ENCODE measurements around the gene HEBP2.

Gene HEBP2

GRCh38 chr6:138400326-138400725 lies 3.7 kb upstream of the HEBP2 start:
- Histone ChIP-seq H4K20me1 (ENCODE audit: insufficient read depth, low read length) (no peaks in the 10 kb centered on the region), H3K79me2 (ENCODE audit: insufficient read depth, low read length) (no peaks in the 10 kb centered on the region), H2AFZ (ENCODE audit: low read depth, low read length) (no peak overlapping the region), H3K9ac (ENCODE audit: low read depth, low read length) (no peak overlapping the region), H3K27ac (ENCODE audit: low read length) (no peak overlapping the region), H3K4me1 (ENCODE audit: insufficient read depth, low read length) (peaks cover 16% of the 10 kb centered on the region), H3K4me2 (ENCODE audit: insufficient read depth, low read length) (no peak overlapping the region), H3K36me3 (ENCODE audit: insufficient read depth, low read length) (no peaks in the 10 kb centered on the region), H3K27me3 (ENCODE audit: insufficient read depth, low read length, poor library complexity) (peaks cover 20% of the 10 kb centered on the region), H3K9me3 (ENCODE audit: insufficient read depth, low read length, severe bottlenecking) (no peaks in the 10 kb centered on the region), H3K4me3 (ENCODE audit: low read depth in 1 of 2, low read length in 2 of 2) (no peak overlapping the region)
- TF ChIP-seq EZH2 (IDR thresholded peaks at IDR 0.05; ENCODE audit: borderline replicate concordance, low read depth, low read length, severe bottlenecking) (no peak), CTCF (IDR thresholded peaks at IDR 0.05; ENCODE audit: borderline replicate concordance, extremely low read depth, low read length, poor library complexity, severe bottlenecking) (no peak)
- ATAC-seq (ENCODE audit: insufficient read depth, low read depth), result no peak
- no peak for DNase-seq

GRCh38 chr6:138401960-138402837 lies 1.8 kb upstream of the HEBP2 start:
- no peak for ATAC-seq (ENCODE audit: insufficient read depth, low read depth)

GRCh38 chr6:138402838-138403187 lies 1.2 kb upstream of the HEBP2 start:
- TF ChIP-seq CTCF (IDR thresholded peaks at IDR 0.05; ENCODE audit: borderline replicate concordance, extremely low read depth, low read length, poor library complexity, severe bottlenecking) (no peak), EZH2 (IDR thresholded peaks at IDR 0.05; ENCODE audit: borderline replicate concordance, low read depth, low read length, severe bottlenecking) (no peak)
- H3K27ac ChIP-seq (ENCODE audit: low read length), result no peak overlapping the region
- H3K4me2 ChIP-seq (ENCODE audit: insufficient read depth, low read length), result peak overlapping the region; percentile 99
- no peaks in the 10 kb centered on the region for H3K36me3 ChIP-seq (ENCODE audit: insufficient read depth, low read length)
- peak overlapping the region; percentile 96; the same call in 1 of the 2 replicates for H2AFZ ChIP-seq (ENCODE audit: low read depth, low read length)
- no peaks in the 10 kb centered on the region for H3K9me3 ChIP-seq (ENCODE audit: insufficient read depth, low read length, severe bottlenecking)
- no peaks in the 10 kb centered on the region for H3K79me2 ChIP-seq (ENCODE audit: insufficient read depth, low read length)
- peak overlapping the region in 1 of 2 experiments; percentile 88; a peak in 2 of 4 replicates for H3K4me3 ChIP-seq (ENCODE audit: low read depth in 1 of 2, low read length in 2 of 2)
- ATAC-seq (ENCODE audit: insufficient read depth, low read depth) (no peak), DNase-seq (no peak)
- H3K4me1 ChIP-seq (ENCODE audit: insufficient read depth, low read length), result peaks cover 16% of the 10 kb centered on the region
- H3K9ac ChIP-seq (ENCODE audit: low read depth, low read length), result no peak overlapping the region
- no peaks in the 10 kb centered on the region for H4K20me1 ChIP-seq (ENCODE audit: insufficient read depth, low read length)
- H3K27me3 ChIP-seq (ENCODE audit: insufficient read depth, low read length, poor library complexity), result peaks cover 20% of the 10 kb centered on the region

More at GRCh38 chr6:138401960-138402837, 1.8 kb upstream of the HEBP2 start:
- H3K9ac ChIP-seq (ENCODE audit: low read depth, low read length), result no peak overlapping the region
- no peak for TF ChIP-seq CTCF (IDR thresholded peaks at IDR 0.05; ENCODE audit: borderline replicate concordance, extremely low read depth, low read length, poor library complexity, severe bottlenecking)
- no peak for TF ChIP-seq EZH2 (IDR thresholded peaks at IDR 0.05; ENCODE audit: borderline replicate concordance, low read depth, low read length, severe bottlenecking)
- H3K36me3 ChIP-seq (ENCODE audit: insufficient read depth, low read length), result no peaks in the 10 kb centered on the region
- peaks cover 20% of the 10 kb centered on the region for H3K27me3 ChIP-seq (ENCODE audit: insufficient read depth, low read length, poor library complexity)
- H3K9me3 ChIP-seq (ENCODE audit: insufficient read depth, low read length, severe bottlenecking), result no peaks in the 10 kb centered on the region
- no peaks in the 10 kb centered on the region for H3K79me2 ChIP-seq (ENCODE audit: insufficient read depth, low read length)
- no peak overlapping the region for H3K27ac ChIP-seq (ENCODE audit: low read length)
- DNase-seq, result no peak
- peaks cover 16% of the 10 kb centered on the region for H3K4me1 ChIP-seq (ENCODE audit: insufficient read depth, low read length)
- no peaks in the 10 kb centered on the region for H4K20me1 ChIP-seq (ENCODE audit: insufficient read depth, low read length)
- no peak overlapping the region for H3K4me2 ChIP-seq (ENCODE audit: insufficient read depth, low read length)
- H2AFZ ChIP-seq (ENCODE audit: low read depth, low read length), result no peak overlapping the region
- no peak overlapping the region for H3K4me3 ChIP-seq (ENCODE audit: low read depth in 1 of 2, low read length in 2 of 2)

Data from DND-41 (cell line).